HG02642 (cell line): ENCODE results near the gene BARHL2.

Experiments used
- ATAC-seq: cut with Tn5 transposase; IDR thresholded peaks from one replicate; pipeline ENCODE4 v1.9.1; 2021; ENCODE audit warnings: mild to moderate bottlenecking; ENCODE audit not compliant: unreplicated experiment, poor library complexity

The BARHL2 gene

DNA sequence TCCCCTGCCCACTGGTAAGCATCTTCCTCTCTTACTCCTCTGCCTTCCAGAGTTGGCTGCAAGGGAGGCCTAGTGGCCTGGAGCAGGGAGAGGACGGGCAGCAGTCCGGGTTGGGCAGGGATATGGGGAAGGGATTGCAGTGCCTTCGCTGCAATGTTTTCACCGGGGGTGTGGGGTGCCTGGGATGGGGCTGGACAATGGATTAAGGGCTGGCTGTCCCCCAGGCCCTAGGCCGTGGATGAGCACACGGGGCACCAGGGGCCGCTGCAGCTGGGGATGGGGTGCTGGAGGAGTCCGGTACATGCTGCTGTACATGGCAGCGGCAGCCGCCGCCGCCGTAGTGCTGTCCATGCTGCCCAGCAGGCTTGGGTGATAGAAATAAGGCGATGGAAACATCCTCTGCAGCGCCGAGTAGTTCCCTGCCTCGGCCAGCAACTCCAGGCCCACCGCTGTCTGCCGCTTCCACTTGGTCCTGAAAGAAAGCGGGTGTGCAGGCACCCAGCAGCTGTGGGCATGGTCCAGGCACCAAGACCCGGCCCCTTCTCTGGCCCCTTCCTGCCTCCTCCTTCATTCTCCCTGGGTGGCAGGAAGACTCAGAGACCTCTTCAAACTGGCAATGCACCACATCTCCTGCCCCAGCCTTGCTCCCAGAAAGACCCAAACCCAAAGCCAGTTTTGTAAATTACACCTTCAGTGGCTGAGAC, 4.8 kb downstream of the BARHL2 start:
- no peak for ATAC-seq

DNA sequence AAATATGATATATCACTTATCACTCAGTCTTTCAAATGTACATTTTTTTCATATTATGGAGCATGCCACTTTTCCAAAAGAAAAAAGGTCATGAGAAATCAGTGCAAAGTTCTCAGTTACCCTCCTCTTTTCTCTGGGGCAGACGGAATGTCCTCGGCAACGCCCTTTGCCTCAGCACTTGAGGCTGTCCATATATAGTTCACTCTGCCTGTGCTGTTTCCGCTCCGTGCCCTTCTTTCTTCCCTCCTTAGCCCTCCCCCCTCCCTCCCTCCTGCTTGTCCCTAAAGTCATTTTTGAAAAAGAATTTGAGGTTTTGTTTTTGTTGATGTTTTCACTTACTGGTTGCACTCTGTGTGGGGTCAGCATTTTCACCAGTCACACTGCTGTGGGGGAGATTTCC, 5.4 kb downstream of the BARHL2 start:
- ATAC-seq = no peak

DNA sequence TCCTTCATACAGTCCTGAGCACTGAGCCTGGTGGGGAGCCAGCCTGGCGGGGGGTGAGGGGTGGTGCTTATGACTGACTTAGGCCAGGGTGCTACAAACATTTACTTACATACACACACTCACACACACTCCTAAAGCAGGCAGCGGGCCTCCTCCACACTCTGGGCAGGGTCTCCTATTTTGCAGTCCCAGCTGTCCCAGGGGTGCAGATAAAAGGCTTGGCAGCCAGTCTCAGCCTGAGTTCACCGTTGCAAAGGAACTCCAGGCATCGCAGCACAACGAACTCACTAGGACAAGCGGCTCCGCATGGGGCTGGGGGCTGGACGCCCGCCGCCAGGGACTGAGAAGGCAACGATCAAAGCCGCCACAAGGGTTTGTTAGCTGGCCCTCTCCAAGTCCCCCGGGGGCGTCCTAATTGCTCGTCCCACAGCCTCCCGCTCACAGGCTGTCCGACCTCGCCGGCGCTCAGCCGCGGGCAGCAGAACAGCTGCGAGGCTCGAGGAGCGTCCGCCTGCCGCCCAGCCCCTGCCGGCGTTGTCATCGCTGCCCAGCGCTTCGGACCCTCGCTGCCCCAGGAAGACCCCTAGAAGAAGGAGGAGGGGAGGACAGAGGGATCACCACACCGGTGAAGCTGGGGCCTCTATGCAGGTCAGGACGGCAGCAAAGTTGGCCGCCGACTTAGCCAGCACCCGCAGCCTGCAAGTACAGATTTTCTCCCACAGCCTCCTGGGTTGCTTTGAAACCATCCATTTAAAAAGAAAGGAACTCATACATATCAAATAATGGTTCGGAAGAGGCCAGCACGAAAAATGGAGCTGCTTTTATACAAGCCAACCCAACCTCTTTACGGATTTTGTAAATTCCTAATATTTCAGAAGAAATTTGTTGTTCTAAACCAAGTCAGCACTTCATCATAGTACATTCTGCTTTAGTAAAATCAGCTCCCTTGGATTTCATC, 6.2 kb downstream of the BARHL2 start:
- ATAC-seq = no peak

DNA sequence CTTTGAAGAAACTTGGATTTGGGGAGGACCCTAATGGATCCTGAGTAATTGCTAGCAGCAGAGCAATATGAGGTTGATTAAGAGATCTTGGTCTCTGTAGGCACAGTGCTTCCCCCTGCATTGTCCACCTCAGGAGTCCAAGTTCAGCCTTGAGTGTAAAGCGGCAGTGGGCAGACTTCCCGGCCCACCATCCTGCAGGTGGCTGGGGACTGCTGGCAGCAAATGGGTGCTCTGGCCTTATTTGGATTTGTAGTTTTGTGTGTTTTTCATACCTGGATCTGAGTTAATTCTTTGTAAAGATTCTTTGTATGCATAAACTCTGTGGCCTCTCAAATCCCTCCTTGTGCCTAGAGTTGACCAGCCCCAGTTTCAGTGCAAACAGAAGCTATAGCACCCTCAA, 7.6 kb downstream of the BARHL2 start:
- ATAC-seq = no peak

DNA sequence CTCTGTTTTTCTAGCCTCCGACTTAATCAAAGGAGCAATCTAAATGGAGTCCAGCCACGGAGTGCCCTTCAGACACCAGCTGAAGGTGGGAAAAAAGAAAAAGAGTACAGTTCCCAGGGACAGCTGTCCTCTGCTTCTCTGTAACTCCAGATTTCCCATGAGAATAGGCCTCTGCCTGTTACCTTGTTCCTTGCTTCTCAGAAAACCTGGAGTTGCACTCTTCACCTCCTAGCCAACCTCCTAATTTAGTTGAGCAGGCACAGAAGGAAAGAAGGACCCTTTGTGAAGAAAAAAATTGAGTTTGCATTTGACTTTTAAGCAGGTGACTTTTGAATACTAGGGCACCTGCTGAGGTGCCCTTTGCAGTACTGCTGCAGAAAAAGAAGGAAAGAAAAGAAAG, 8.3 kb downstream of the BARHL2 start:
- ATAC-seq = no peak

DNA sequence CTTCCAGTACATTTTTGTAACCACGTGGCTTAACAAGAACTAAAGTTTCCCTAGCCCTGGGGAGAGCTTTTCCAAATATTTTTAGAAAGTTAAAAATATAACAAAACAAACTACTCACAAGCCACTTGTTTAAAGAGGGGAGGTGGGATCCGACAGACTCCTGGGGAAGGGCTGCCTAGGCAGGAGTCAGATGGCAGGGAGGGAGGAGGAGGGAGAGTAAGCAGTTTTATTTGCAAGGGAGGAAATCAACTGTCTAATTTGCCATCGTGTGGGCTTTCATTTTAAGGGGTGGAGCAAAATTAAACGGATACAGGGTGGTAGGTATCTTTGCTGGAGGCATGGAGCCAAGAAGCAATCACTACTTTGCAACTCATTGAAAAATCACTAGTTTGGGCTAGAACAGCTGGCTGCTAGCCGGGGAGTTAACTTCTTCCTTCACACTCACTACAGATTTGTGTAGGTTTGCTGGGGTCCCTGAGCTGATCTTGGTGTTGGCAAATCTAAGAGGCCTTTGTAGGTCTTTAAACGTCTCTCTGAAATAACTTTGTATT, 8.8 kb downstream of the BARHL2 start:
- no peak for ATAC-seq

DNA sequence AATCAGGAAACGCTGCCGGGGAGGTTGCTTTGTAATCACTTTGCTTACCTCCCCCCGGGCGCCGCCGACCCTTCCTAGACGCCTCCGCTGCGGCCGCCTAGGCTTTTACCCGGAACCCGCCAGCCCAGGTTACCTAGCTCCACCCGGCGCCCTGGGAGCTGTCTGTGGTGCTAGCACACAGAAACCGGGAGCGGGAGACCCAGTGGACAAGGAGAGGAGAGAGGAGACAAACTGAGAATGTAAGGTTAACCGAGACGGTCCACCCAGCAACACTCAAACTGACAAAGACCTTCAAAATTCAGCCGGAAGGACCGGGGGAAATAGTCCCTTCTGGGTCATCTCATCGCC, 9.8 kb downstream of the BARHL2 start:
- no peak for ATAC-seq

DNA sequence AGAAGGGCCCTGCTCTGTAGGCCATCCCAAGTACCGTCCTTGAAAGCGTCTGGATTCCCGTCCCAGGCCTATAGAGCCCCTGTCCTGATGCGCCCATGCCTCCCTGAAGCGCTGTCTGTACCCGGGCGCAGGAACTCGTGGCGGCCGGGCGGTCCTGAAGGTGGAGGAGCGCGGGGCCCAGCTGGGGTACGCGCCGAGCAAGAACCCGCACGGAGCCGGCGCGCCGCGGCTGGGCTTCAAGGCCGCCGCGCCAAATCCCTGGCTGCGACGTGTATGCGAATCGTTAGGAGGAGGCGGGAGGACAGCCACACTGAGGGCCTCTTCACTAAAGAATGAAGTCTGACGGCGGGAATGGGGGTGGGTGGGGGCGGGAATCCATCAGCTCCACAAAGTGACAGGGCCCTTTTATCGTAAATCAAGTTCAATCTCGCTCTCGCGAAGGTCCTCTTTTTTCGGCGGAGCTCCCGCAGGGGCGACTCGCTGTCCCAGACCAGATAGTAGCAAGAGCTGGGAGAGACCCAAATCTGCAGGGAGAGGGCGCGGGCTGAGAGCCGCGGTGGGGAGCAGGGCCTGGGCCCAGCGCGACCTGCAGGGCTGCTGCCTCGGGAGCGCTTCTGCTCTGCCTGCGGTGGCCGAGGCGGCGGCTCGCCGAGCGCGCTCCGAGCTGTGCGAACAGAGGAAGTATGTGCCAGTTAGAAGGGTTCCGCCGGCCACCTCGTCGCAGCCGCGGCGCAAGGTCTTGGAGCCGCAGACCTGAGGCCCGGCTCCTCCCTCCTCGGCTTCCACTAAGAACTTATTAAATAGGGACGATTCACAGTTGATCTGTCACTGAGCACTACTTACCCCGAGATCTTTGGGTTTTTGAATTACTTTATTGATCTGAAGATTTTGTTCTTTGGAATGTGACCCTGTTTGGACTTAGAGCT, 10.4 kb downstream of the BARHL2 start:
- ATAC-seq = no peak

DNA sequence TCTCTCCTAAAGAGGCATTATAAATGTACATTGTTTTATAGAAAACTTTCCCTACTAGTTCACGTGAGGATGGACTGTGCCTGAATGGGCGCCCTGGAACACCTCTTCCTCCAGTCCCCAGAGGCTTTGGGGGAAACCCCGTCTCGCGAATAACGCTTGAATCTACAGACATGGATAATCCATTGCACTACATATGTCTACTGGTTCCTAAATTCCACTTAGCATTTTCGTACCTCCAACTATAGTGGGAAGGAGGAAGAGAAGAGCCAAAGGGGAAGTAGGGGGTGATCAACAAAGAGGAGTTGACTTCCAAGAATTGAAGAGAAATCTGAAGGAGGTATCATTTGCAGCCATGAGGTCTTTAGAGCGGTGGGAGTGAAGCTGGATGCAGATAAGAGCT, 11.1 kb downstream of the BARHL2 start:
- no peak for ATAC-seq

DNA sequence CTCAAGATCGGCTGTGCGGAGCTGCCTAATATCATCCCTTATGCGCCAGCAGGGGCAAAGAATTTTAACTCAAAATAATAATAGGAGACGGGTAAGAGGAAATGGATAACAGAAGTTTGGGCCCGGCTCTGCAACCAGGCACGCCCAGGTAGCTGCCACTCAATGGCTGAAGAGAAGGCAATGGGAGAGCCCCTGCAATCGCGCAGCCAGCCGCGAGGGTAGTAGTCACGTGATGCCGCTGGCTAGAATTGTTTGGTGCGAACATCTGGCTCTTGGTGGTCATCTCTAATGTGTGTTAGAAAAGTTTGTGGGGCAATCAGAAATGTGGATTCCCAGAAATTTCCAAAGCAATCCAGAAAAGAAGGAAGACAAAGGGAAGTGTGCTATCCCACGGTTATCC, 12.3 kb downstream of the BARHL2 start:
- no peak for ATAC-seq

DNA sequence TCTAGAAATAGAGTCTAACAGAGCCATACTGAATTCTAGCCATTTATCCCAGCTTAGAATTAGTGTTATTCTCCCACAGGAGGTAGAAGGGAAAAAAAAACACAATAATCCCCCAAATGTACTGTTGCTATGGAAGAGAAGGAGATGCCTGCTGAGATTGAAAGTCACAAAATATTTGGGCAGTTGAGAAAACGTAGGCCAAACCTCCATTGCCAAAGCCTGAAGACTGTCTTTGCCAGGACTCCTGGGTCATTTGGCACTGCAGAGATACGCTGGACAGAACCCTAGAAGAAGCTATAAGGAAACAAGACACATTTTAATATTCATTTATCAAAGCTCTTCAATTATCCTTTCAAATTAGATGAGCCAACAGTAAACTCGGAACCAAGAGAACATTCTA, 22.3 kb downstream of the BARHL2 start:
- no peak for ATAC-seq

DNA sequence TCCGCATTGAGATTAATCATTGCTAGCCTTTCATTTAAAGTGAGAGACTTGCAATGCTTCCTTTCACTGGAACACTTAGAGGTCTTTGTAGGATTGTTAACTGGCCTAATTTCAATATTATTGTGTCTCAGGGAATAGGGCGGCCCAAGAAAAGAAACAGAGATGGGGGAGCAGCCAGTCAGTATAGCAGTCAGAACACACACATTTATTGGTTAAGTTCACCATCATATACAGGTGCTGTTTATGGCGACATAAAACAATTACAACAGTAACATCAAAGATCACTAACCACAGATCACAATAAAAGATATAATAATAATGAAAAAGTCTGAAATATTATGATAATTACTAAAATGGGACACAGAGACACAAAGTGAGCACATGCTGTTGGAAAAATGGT, 29.4 kb downstream of the BARHL2 start:
- ATAC-seq = no peak

DNA sequence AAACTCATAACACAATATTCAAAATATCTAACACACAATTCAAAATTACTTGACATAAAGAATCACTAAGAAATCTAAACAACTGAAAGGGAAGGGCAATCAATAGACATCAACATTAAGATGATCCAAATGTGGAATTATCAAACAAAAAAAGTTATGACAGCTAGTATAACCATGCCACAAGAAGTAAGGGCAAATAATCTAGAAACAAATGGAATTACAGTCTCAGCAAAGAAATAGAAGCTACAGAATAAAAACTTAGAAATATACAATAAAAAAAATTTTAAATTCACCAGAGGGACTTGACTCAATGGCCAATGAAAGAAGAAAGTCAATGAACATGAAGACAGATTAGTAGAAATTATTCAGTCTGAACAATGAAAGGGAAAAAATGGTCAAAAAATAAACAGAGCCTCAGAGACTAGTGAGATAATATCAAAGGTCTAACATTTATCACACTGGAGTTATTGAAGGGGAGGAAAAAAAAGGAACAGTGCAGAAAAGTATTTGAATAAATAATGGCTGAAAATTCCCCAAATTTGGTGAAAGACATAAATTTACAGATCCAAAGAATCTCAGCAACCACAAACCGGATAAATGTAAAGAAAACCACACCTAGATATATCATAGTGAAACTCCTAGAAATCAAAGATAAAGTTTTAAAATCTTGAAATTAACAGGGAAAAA, 41.8 kb downstream of the BARHL2 start:
- no peak for ATAC-seq

DNA sequence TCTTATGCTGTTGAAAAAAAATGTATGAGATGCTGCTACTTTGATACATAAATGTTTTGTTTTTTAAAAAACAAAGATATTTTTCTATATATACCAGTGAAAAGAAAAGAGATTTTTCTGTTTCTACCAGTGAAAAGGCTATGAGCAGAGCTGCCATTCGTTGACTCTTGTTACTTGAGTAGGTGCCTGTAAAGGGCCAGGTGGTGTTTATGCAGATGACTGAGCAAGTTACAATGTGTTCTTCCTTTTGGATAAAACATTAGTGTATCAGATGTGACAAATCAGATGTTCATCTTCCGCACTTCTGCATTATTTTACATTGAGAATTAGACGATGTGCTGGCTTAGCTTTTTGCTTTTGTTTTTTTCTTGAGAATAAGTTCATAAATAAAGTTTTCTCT, 45.4 kb downstream of the BARHL2 start:
- ATAC-seq = no peak

DNA sequence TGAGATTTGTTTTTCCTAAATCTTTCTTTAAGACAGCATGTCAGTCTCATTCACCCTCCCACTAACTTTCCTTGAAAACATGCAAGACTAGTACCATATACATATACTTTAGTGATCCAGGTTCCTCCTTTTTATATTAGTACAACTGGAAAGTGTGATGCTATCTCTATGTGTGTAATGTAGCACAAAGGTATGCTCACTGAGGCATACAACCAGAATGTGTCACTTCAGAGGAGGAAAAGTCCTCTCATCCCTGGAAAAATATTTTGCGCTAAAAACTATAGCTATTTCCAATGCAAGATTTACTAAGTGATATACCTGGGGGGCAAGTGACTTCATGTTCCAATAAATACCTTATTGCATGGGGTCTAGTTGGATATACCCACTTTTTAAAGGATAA, 45.9 kb downstream of the BARHL2 start:
- ATAC-seq = no peak
